ENCODE results near the gene SGSM2. TPM values are rescaled to one million over a fixed set of nuclear protein-coding genes. Genes with fewer than 3 reads are reported as not detected.
"Not testable (repeated sequence)": the region's sequence is repeated elsewhere in the genome, so short reads cannot be mapped to it uniquely, and the experiment has no call there.

Gene SGSM2
- total and polyA plus RNA-seq, 2 experiments from 2014 or later: 13.7 to 52.4 TPM

DNA sequence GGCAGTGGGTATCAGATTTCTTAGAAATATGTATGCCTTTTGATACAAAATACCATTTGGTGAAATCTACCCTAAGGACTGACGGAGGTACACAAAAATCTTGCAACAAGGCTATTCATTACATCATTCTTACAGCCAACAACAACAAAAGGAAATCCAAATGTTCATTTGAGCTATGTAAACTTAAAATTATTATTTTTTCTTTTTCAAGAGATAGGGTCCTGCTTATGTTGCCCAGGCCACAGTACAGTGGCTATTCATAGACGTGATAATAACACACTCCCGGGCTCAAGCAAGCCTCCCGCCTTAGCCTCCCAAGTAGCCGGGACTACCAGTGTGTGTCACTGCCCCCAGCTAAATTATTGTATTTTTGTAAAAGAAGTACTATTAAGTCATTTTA is 24.6 kb upstream of the SGSM2 start:
- Mint-ChIP-seq H3K4me3 (no peak overlapping the region), H3K27ac (no peak overlapping the region), H3K27me3 (ENCODE audit: insufficient read depth, low read depth, poor library complexity) (peaks cover 5% of the 10 kb centered on the region), H3K36me3 (ENCODE audit: low read depth) (no peaks in the 10 kb centered on the region), H3K4me1 (no peaks in the 10 kb centered on the region), H3K9me3 (no peaks in the 10 kb centered on the region)
- Histone ChIP-seq H3K4me1 (ENCODE audit: insufficient read depth) (no peaks in the 10 kb centered on the region), H2AFZ (no peak overlapping the region), H3K27me3 (ENCODE audit: insufficient read depth) (no peaks in the 10 kb centered on the region), H3K9me2 (ENCODE audit: insufficient read depth) (no peaks in the 10 kb centered on the region), H3K4me3 (no peak overlapping the region), H3K79me2 (replicated peaks; ENCODE audit: insufficient read depth) (no peaks in the 10 kb centered on the region), H3K4me2 (no peak overlapping the region), H4K20me1 (replicated peaks; ENCODE audit: insufficient read depth) (no peaks in the 10 kb centered on the region; the same call in 1 of the 2 replicates), H3K27ac (ENCODE audit: low read depth) (no peak overlapping the region), H3F3A (replicated peaks; ENCODE audit: low read depth) (0 out of 2 replicates have a peak, but pooled peaks cover 4% of the 10 kb centered on the region), H3K36me3 (ENCODE audit: insufficient read depth) (no peaks in the 10 kb centered on the region)
- DNase-seq (ENCODE audit: low spot score) (no peak), ATAC-seq (no peak)
- TF ChIP-seq EZH2 (IDR thresholded peaks at IDR 0.05; ENCODE audit: low read depth, unreplicated experiment): no peak
- no peak for TF ChIP-seq POLR2AphosphoS5 (IDR thresholded peaks at IDR 0.05; ENCODE audit: low read depth)
- no peak for TF ChIP-seq ZNF114 (CRISPR knock-in tag; IDR thresholded peaks at IDR 0.05)
- no peak for TF ChIP-seq JUNB (IDR thresholded peaks at IDR 0.05; ENCODE audit: unreplicated experiment)
- no peak for TF ChIP-seq STAT1 (IDR thresholded peaks at IDR 0.05; ENCODE audit: unreplicated experiment)
- TF ChIP-seq, protein P1, sequence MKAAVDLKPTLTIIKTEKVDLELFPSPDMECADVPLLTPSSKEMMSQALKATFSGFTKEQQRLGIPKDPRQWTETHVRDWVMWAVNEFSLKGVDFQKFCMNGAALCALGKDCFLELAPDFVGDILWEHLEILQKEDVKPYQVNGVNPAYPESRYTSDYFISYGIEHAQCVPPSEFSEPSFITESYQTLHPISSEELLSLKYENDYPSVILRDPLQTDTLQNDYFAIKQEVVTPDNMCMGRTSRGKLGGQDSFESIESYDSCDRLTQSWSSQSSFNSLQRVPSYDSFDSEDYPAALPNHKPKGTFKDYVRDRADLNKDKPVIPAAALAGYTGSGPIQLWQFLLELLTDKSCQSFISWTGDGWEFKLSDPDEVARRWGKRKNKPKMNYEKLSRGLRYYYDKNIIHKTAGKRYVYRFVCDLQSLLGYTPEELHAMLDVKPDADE (IDR thresholded peaks at IDR 0.05): no peak
- TF ChIP-seq, protein P2, sequence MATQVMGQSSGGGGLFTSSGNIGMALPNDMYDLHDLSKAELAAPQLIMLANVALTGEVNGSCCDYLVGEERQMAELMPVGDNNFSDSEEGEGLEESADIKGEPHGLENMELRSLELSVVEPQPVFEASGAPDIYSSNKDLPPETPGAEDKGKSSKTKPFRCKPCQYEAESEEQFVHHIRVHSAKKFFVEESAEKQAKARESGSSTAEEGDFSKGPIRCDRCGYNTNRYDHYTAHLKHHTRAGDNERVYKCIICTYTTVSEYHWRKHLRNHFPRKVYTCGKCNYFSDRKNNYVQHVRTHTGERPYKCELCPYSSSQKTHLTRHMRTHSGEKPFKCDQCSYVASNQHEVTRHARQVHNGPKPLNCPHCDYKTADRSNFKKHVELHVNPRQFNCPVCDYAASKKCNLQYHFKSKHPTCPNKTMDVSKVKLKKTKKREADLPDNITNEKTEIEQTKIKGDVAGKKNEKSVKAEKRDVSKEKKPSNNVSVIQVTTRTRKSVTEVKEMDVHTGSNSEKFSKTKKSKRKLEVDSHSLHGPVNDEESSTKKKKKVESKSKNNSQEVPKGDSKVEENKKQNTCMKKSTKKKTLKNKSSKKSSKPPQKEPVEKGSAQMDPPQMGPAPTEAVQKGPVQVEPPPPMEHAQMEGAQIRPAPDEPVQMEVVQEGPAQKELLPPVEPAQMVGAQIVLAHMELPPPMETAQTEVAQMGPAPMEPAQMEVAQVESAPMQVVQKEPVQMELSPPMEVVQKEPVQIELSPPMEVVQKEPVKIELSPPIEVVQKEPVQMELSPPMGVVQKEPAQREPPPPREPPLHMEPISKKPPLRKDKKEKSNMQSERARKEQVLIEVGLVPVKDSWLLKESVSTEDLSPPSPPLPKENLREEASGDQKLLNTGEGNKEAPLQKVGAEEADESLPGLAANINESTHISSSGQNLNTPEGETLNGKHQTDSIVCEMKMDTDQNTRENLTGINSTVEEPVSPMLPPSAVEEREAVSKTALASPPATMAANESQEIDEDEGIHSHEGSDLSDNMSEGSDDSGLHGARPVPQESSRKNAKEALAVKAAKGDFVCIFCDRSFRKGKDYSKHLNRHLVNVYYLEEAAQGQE (IDR thresholded peaks at IDR 0.05; ENCODE audit: unreplicated experiment): no peak
- TF ChIP-seq, protein P3, sequence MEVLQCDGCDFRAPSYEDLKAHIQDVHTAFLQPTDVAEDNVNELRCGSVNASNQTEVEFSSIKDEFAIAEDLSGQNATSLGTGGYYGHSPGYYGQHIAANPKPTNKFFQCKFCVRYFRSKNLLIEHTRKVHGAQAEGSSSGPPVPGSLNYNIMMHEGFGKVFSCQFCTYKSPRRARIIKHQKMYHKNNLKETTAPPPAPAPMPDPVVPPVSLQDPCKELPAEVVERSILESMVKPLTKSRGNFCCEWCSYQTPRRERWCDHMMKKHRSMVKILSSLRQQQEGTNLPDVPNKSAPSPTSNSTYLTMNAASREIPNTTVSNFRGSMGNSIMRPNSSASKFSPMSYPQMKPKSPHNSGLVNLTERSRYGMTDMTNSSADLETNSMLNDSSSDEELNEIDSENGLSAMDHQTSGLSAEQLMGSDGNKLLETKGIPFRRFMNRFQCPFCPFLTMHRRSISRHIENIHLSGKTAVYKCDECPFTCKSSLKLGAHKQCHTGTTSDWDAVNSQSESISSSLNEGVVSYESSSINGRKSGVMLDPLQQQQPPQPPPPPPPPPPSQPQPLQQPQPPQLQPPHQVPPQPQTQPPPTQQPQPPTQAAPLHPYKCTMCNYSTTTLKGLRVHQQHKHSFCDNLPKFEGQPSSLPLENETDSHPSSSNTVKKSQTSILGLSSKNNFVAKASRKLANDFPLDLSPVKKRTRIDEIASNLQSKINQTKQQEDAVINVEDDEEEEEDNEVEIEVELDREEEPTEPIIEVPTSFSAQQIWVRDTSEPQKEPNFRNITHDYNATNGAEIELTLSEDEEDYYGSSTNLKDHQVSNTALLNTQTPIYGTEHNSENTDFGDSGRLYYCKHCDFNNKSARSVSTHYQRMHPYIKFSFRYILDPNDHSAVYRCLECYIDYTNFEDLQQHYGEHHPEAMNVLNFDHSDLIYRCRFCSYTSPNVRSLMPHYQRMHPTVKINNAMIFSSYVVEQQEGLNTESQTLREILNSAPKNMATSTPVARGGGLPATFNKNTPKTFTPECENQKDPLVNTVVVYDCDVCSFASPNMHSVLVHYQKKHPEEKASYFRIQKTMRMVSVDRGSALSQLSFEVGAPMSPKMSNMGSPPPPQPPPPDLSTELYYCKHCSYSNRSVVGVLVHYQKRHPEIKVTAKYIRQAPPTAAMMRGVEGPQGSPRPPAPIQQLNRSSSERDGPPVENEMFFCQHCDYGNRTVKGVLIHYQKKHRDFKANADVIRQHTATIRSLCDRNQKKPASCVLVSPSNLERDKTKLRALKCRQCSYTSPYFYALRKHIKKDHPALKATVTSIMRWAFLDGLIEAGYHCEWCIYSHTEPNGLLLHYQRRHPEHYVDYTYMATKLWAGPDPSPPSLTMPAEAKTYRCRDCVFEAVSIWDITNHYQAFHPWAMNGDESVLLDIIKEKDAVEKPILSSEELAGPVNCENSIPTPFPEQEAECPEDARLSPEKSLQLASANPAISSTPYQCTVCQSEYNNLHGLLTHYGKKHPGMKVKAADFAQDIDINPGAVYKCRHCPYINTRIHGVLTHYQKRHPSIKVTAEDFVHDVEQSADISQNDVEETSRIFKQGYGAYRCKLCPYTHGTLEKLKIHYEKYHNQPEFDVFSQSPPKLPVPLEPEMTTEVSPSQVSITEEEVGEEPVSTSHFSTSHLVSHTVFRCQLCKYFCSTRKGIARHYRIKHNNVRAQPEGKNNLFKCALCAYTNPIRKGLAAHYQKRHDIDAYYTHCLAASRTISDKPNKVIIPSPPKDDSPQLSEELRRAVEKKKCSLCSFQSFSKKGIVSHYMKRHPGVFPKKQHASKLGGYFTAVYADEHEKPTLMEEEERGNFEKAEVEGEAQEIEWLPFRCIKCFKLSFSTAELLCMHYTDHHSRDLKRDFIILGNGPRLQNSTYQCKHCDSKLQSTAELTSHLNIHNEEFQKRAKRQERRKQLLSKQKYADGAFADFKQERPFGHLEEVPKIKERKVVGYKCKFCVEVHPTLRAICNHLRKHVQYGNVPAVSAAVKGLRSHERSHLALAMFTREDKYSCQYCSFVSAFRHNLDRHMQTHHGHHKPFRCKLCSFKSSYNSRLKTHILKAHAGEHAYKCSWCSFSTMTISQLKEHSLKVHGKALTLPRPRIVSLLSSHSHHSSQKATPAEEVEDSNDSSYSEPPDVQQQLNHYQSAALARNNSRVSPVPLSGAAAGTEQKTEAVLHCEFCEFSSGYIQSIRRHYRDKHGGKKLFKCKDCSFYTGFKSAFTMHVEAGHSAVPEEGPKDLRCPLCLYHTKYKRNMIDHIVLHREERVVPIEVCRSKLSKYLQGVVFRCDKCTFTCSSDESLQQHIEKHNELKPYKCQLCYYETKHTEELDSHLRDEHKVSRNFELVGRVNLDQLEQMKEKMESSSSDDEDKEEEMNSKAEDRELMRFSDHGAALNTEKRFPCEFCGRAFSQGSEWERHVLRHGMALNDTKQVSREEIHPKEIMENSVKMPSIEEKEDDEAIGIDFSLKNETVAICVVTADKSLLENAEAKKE (CRISPR knock-in tag; IDR thresholded peaks at IDR 0.05): no peak
- TF ChIP-seq CREB1 (CRISPR knock-in tag; IDR thresholded peaks at IDR 0.05; ENCODE audit: low read depth): no peak
- no peak for TF ChIP-seq ZNF331 (CRISPR knock-in tag; IDR thresholded peaks at IDR 0.05; ENCODE audit: low read depth)
- TF ChIP-seq EZH2phosphoT487 (IDR thresholded peaks at IDR 0.05; ENCODE audit: unreplicated experiment): no peak

DNA sequence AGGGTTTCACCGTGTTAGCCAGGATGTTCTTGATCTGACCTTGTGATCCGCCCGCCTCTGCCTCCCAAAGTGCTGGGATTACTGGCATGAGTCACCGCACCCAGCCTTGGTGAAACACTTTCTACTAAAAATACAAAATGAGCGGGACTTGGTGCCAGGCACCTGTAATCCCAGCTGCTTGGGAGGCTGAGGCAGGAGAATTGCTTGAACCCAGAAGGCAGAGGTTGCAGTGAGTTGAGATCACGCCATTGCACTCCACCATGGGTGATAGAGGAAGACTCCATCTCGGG is 20.4 kb upstream of the SGSM2 start:
- H3K79me2 ChIP-seq (replicated peaks; ENCODE audit: insufficient read depth); H3K27ac Mint-ChIP-seq; H3K4me1 Mint-ChIP-seq; H3K36me3 Mint-ChIP-seq (ENCODE audit: low read depth); H3K4me3 Mint-ChIP-seq; H3K27me3 Mint-ChIP-seq (ENCODE audit: insufficient read depth, low read depth, poor library complexity); H3K9me3 Mint-ChIP-seq; ATAC-seq; H3K9me2 ChIP-seq (ENCODE audit: insufficient read depth); DNase-seq (ENCODE audit: low spot score); H4K20me1 ChIP-seq (replicated peaks; ENCODE audit: insufficient read depth); H3K36me3 ChIP-seq (ENCODE audit: insufficient read depth); H3F3A ChIP-seq (replicated peaks; ENCODE audit: low read depth); H3K4me1 ChIP-seq (ENCODE audit: insufficient read depth); H3K4me3 ChIP-seq; H3K27ac ChIP-seq (ENCODE audit: low read depth); H2AFZ ChIP-seq; H3K27me3 ChIP-seq (ENCODE audit: insufficient read depth); H3K4me2 ChIP-seq: not testable (repeated sequence)
